Tongue (tissue), 3 donors: Measurements from ENCODE around the gene OR8H2. TPM values are rescaled to one million over a fixed set of nuclear protein-coding genes. Genes with fewer than 3 reads are reported as not detected.
"Not testable (repeated sequence)": the region's sequence is repeated elsewhere in the genome, so short reads cannot be mapped to it uniquely, and the experiment has no call there.

Experiments used
- DNase-seq: peaks from one replicate; pipeline ENCODE4 v3.0.0-alpha.2; 2015
- small RNA-seq: library from RNA; depleted of rRNA; stranded (forward); fragments of <200 nt; gene quantifications from one replicate; pipeline ENCODE3, GENCODE V24; 2014; ENCODE audit warnings: low replicate concordance
- total RNA-seq: library from RNA; depleted of rRNA; stranded (reverse); fragments of >200 nt; gene quantifications from one replicate; pipeline ENCODE4 v1.2.3, GENCODE V29; 2014

OR8H2 gene, protein sequence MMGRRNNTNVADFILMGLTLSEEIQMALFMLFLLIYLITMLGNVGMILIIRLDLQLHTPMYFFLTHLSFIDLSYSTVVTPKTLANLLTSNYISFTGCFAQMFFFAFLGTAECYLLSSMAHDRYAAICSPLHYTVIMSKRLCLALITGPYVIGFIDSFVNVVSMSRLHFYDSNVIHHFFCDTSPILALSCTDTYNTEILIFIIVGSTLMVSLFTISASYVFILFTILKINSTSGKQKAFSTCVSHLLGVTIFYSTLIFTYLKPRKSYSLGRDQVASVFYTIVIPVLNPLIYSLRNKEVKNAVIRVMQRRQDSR
- total RNA-seq = not detected

- DNase-seq = no peak
Observed at GRCh38 chr11:56103210-56103737, at the start of gene OR8H2. TSS of gene OR8H2 (plus strand) at chr11:56103687. CDS start at chr11:56105043, 1,356 bp downstream.

- DNase-seq = not testable (repeated sequence)
Observed at GRCh38 chr11:56056366-56056765, 47.1 kb upstream of the OR8H2 start.

GRCh38 chr11:56057661-56058237, 45.7 kb upstream of the OR8H2 start:
- DNase-seq = not testable (repeated sequence)

GRCh38 chr11:56058260-56058780, 45.2 kb upstream of the OR8H2 start:
- not testable (repeated sequence) for DNase-seq

GRCh38 chr11:56066980-56067379, 36.5 kb upstream of the OR8H2 start:
- DNase-seq = no peak

DNA sequence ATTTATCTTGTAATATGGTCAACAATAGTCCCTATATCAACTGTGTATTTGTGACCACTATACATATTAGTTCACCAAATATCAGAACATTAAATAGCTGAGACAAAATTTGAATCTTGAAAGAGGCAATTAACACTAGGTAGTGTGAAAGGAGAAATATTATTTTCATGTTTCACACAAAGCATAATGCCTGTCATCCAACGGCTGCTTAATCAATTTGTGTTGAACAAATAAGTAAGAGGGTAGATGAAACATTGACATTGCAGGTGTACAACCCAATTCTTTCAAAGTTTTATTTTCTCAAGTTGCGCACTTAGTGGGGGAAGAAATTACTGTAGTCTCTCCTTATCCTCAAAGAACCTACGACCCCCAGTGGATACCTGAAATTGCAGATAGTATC, 13.8 kb upstream of the OR8H2 start:
- no peak for DNase-seq

GRCh38 chr11:56093008-56093407, 10.5 kb upstream of the OR8H2 start, which contains the start of gene OR8I2:
TSS of gene OR8I2 (plus strand) at chr11:56093308. CDS start at chr11:56093308, 0 bp downstream.
- DNase-seq = no peak

- no peak for DNase-seq
Observed at GRCh38 chr11:56122073-56122472, 18.6 kb downstream of the OR8H2 start, which contains the start of gene OR8H3. TSS of gene OR8H3 (plus strand) at chr11:56122373. CDS start at chr11:56122373, 0 bp downstream.

GRCh38 chr11:56140151-56140661, 36.7 kb downstream of the OR8H2 start, which contains the start of gene OR8J3:
TSS of gene OR8J3 (minus strand) at chr11:56140201. CDS start at chr11:56137718, 2,483 bp downstream.
- DNase-seq = no peak

DNA sequence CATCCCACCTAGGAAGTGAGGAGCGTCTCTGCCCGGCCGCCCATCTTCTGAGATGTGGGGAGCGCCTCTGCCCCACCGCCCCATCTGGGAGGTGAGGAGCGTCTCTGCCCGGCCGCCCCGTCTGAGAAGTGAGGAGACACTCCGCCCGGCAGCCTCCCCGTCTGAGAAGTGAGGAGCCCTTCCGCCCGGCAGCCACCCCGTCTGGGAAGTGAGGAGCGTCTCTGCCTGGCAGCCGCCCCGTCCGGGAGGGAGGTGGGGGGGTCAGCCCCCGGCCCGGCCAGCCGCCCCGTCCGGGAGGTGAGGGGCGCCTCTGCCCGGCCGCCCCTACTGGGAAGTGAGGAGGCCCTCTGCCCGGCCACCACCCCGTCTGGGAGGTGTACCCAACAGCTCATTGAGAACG, 40.2 kb downstream of the OR8H2 start:
- not testable (repeated sequence) for DNase-seq

DNA sequence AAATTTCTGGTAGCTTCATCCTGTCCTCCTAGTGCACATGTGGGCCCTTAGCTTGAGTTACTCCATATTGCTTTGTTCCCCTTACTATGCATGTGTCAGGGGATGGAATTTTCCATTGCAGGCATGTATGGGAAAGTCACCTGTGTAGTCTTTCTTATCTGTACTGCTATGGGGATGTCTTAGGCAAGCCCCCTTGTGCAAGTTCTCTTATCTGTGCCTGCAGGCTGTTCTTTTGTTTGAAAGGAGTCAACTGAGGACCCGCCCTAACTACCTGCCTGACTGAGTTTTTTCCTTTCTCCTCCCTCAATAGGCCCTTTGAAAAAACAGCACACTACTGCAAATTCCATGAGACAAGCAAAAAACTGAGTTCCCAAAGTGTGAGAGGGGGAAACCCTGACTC, 47.9 kb downstream of the OR8H2 start:
- no peak for DNase-seq

GRCh38 chr11:56152333-56152732, 48.8 kb downstream of the OR8H2 start:
- no peak for DNase-seq

Small RNAs within 50 kb of the gene (small RNA-seq; reads per million reads assigned to genes)
- not detected for gene OR8I4P

Other genes with a start within 250 kb of the OR8H2 start
- not detected for gene TRIM51, start 220.4 kb upstream of the OR8H2 start, total RNA-seq
- gene OR5W2, start 189.1 kb upstream of the OR8H2 start, total RNA-seq = not detected
- not detected for gene OR5I1, start 167.3 kb upstream of the OR8H2 start, total RNA-seq
- not detected for gene OR10AG1, start 133.7 kb upstream of the OR8H2 start, total RNA-seq
- gene OR5F1, start 109.1 kb upstream of the OR8H2 start, total RNA-seq = not detected
- not detected for gene OR5AS1, start 76.0 kb upstream of the OR8H2 start, total RNA-seq
- not detected for gene OR8I2, start 10.4 kb upstream of the OR8H2 start, total RNA-seq
- gene OR8H3, start 18.7 kb downstream of the OR8H2 start, total RNA-seq = not detected
- gene OR8J3, start 36.5 kb downstream of the OR8H2 start, total RNA-seq = not detected
- gene OR8K5, start 56.6 kb downstream of the OR8H2 start, total RNA-seq = not detected
- gene OR5J2, start 72.9 kb downstream of the OR8H2 start, total RNA-seq = not detected
- not detected for gene OR5T2, start 130.6 kb downstream of the OR8H2 start, total RNA-seq
- gene OR5T3, start 148.6 kb downstream of the OR8H2 start, total RNA-seq = not detected
- not detected for gene OR5T1, start 170.5 kb downstream of the OR8H2 start, total RNA-seq
- gene OR8H1, start 188.6 kb downstream of the OR8H2 start, total RNA-seq = not detected
- gene OR8K3, start 211.5 kb downstream of the OR8H2 start, total RNA-seq = not detected
- not detected for gene OR8K1, start 242.4 kb downstream of the OR8H2 start, total RNA-seq